Natural killer cell (primary cell): Measurements from ENCODE around the gene GMPPA. TPM values are rescaled to one million over a fixed set of nuclear protein-coding genes. Genes with fewer than 3 reads are reported as not detected.

Experiments used
- ATAC-seq, 3 donors: fragments of 150-1000 bp in 2 of 3; fragments of 200-7000 bp in 1 of 3; cut with Tn5 transposase; 1 replicate in 1 of 3; 2 replicates in 2 of 3; pipeline ENCODE4 v1.10.0; 2021; ENCODE audit warnings: mild to moderate bottlenecking in 2 of 3, moderate library complexity in 2 of 3
- DNase-seq, 2 donors: peaks; one replicate each; pipeline versions ENCODE4 v3.0.0 to v3.0.0-alpha.2; 2013 to 2021; ENCODE audit warnings: mixed read lengths in 1 of 2
- H3K27ac ChIP-seq: one replicate; pipeline ENCODE4 v1.5.1; 2013; ENCODE audit warnings: mild to moderate bottlenecking, low read length
- H3K27me3 ChIP-seq: one replicate; pipeline ENCODE4 v1.6.1; 2013; ENCODE audit warnings: low read length; ENCODE audit not compliant: control insufficient read depth, insufficient read depth
- H3K36me3 ChIP-seq: one replicate; pipeline ENCODE4 v1.6.1; 2013; ENCODE audit warnings: low read length; ENCODE audit not compliant: control insufficient read depth, insufficient read depth
- H3K4me1 ChIP-seq: one replicate; pipeline ENCODE4 v1.6.1; 2013; ENCODE audit warnings: low read length; ENCODE audit not compliant: control insufficient read depth, insufficient read depth
- H3K4me3 ChIP-seq: one replicate; pipeline ENCODE4 v1.5.1; 2013; ENCODE audit warnings: low read length
- H3K9me3 ChIP-seq: one replicate; pipeline ENCODE4 v1.6.1; 2013; ENCODE audit warnings: low read length; ENCODE audit not compliant: control insufficient read depth, insufficient read depth
- H3K27ac Mint-ChIP-seq, 2 donors: one replicate each; pipeline ENCODE4 v1.8.0; 2022; ENCODE audit warnings: mild to moderate bottlenecking in 2 of 2, mixed read lengths in 2 of 2, moderate library complexity in 1 of 2
- H3K27me3 Mint-ChIP-seq, 2 donors: one replicate each; pipeline ENCODE4 v1.8.0; 2022; ENCODE audit warnings: low read depth in 2 of 2, mixed read lengths in 2 of 2
- H3K36me3 Mint-ChIP-seq: one replicate; pipeline ENCODE4 v1.8.0; 2022; ENCODE audit warnings: mixed read lengths
- H3K4me1 Mint-ChIP-seq, 2 donors: one replicate each; pipeline ENCODE4 v1.8.0; 2022; ENCODE audit warnings: mixed read lengths in 2 of 2
- H3K4me3 Mint-ChIP-seq: one replicate; pipeline ENCODE4 v1.8.0; 2022; ENCODE audit warnings: mild to moderate bottlenecking, moderate library complexity, mixed read lengths
- H3K9me3 Mint-ChIP-seq, 2 donors: one replicate each; pipeline ENCODE4 v1.8.0; 2022; ENCODE audit warnings: mixed read lengths in 2 of 2
- CTCF ChIP-seq: fragments of 200-600 bp; IDR thresholded peaks from one replicate; pipeline ENCODE4 v1.8.0; 2022; ENCODE audit warnings: antibody characterized with exemption
- WGBS: methylation state at CpG from one replicate; pipeline ENCODE4 v1.1.7; 2013; ENCODE audit warnings: missing lambda C conversion rate; ENCODE audit not compliant: insufficient coverage; 5-methylcytosine and 5-hydroxymethylcytosine counted together
- intact Hi-C: fragments of 100-400 bp; cut with micrococcal nuclease; formaldehyde crosslinking; loops from one replicate; pipeline ENCODE4 v1.14.2; 2022
- total RNA-seq, 4 donors: library from RNA; stranded (reverse); fragments of 120-200 nt in 1 of 4; gene quantifications; one replicate each; pipeline versions ENCODE4 v1.2.3 to v1.2.4, GENCODE V29; 2013 to 2022

GMPPA gene
- total RNA-seq, 3 donors from 2014 or later (not counting 1 experiment from before 2014, with no cell fraction given) = 27.6 to 36.3 (median 33.8) TPM

GRCh38 chr2:219542931-219543595 is 44.4 kb downstream of the GMPPA start:
- Histone ChIP-seq H3K4me3 (peak overlapping the region; percentile 64), H3K4me1 (peaks cover 29% of the 10 kb centered on the region), H3K27ac (peak overlapping the region; percentile 86), H3K9me3 (no peaks in the 10 kb centered on the region), H3K36me3 (no peaks in the 10 kb centered on the region), H3K27me3 (no peaks in the 10 kb centered on the region)
- Mint-ChIP-seq H3K4me3 (peak overlapping the region; percentile 90), H3K4me1 (peaks cover 30 to 34% of the 10 kb centered on the region in 2 donors), H3K9me3 (no peaks in the 10 kb centered on the region), H3K27me3 (peaks cover 6 to 18% of the 10 kb centered on the region in 2 donors), H3K27ac (peak overlapping the region; percentile 84 to 85), H3K36me3 (no peaks in the 10 kb centered on the region)
- DNase-seq (no peak), ATAC-seq (peak; percentile 30 to 42 (median 41))
- intact Hi-C loops = no loop called here
- WGBS = under 1% methylated on average over 66 of the region's 66 CpGs
- no peak for TF ChIP-seq CTCF

- Mint-ChIP-seq H3K4me3 (peak within 1 kb of the TSS; percentile 90), H3K27ac (peak within 1 kb of the TSS; percentile 84 to 85), H3K36me3 (no peaks in the 10 kb centered on the region), H3K9me3 (no peaks in the 10 kb centered on the region), H3K27me3 (peaks cover 6 to 25% of the 10 kb centered on the region in 2 donors), H3K4me1 (peaks cover 30 to 31% of the 10 kb centered on the region in 2 donors)
- no peak for TF ChIP-seq CTCF
- H3K4me1 ChIP-seq = peaks cover 29% of the 10 kb centered on the region
- DNase-seq (peak; percentile 89 to 95), ATAC-seq (peak; percentile 79 to 91 (median 83))
- H3K4me3 ChIP-seq = peak within 1 kb of the TSS; percentile 64
- intact Hi-C loops = loop anchor here (1.0 kb wide), 1 partner anchor 9 kb away; no protein-coding TSS in a partner anchor
- no peaks in the 10 kb centered on the region for H3K9me3 ChIP-seq
- under 1% methylated on average over 75 of the region's 75 CpGs for WGBS
- no peaks in the 10 kb centered on the region for H3K27me3 ChIP-seq
- peak within 1 kb of the TSS; percentile 86 for H3K27ac ChIP-seq
- no peaks in the 10 kb centered on the region for H3K36me3 ChIP-seq
These were observed 45.1 kb downstream of the GMPPA start, which contains the start of the genes CHPF and TMEM198 for GRCh38 chr2:219543596-219544358. CHPF (minus strand) TSS chr2:219543809; CDS start chr2:219543538, 271 bp downstream. TMEM198 (plus strand) TSS chr2:219544028; CDS start chr2:219544728, 700 bp downstream.

GRCh38 chr2:219544567-219544966 is 45.9 kb downstream of the GMPPA start:
- intact Hi-C loops = loop anchor here (1.0 kb wide), 1 partner anchor 8 kb away; no protein-coding TSS in a partner anchor
- H3K4me1 Mint-ChIP-seq = peaks cover 30% of the 10 kb centered on the region in 2 donors
- H3K4me3 ChIP-seq = no peak overlapping the region
- DNase-seq (no peak), ATAC-seq (no peak)
- H3K36me3 Mint-ChIP-seq = no peaks in the 10 kb centered on the region
- H3K27me3 ChIP-seq = no peaks in the 10 kb centered on the region
- H3K9me3 Mint-ChIP-seq = no peaks in the 10 kb centered on the region
- H3K27ac ChIP-seq = no peak overlapping the region
- H3K4me3 Mint-ChIP-seq = peak overlapping the region; percentile 85
- H3K27ac Mint-ChIP-seq = peak overlapping the region; percentile 84 to 85
- no peaks in the 10 kb centered on the region for H3K9me3 ChIP-seq
- H3K36me3 ChIP-seq = no peaks in the 10 kb centered on the region
- peaks cover 29% of the 10 kb centered on the region for H3K4me1 ChIP-seq
- TF ChIP-seq CTCF = no peak
- peaks cover 6 to 29% of the 10 kb centered on the region in 2 donors for H3K27me3 Mint-ChIP-seq
- 46% methylated on average over 9 of the region's 9 CpGs for WGBS
